ENCODE measurements around the gene TCL1B. TPM values are rescaled to one million over a fixed set of nuclear protein-coding genes. Genes with fewer than 3 reads are reported as not detected.
"Not testable (repeated sequence)": the region's sequence is repeated elsewhere in the genome, so short reads cannot be mapped to it uniquely, and the experiment has no call there.

Gene TCL1B
- polyA plus RNA-seq, 3 donors = 0.30 to 0.42 (median 0.36) TPM

DNA sequence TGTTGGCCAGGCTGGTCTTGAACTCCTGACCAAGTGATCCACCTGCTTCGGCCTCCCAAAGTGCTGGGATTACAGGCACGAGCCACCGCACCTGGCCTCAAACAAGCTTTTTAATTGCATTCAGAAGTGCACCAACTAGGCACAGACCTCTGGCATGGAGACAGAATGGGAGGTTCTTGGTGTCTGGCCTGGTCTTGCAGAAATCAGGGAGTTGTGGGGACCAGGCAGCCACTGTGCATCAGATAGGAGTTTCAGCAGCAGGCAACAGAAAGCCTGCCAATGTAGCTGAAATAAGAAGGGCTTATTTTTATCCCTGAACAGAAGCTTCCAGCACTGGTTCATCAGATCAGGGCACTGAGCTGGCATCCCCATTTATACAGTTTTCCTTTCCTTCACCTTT is 22.2 kb upstream of the TCL1B start:
- DNase-seq (ENCODE audit: extremely low read depth in 1 of 11, low read depth in 9 of 11, low spot score in 4 of 11) = no peak

DNA sequence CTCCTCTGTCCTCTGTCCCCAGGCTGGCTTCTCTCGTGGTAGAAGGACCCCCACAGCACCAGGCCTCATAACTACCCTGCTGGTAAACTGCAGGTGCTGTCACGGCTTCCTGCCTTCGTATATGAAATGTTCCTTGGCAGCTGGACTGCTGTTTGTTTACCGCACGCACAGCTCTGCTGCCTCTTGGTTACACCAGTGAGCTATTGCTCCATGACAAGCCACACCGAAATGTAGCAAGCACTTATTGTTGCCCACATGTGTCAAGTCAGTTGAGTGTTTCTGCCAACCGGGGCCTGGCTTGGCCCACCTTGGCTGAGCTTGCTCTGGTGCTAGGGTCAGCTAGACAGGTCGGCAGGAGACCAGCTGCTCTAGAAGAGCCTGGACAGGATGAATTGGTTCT is 21.7 kb upstream of the TCL1B start:
- DNase-seq (ENCODE audit: extremely low read depth in 1 of 11, low read depth in 9 of 11, low spot score in 4 of 11) = no peak

DNA sequence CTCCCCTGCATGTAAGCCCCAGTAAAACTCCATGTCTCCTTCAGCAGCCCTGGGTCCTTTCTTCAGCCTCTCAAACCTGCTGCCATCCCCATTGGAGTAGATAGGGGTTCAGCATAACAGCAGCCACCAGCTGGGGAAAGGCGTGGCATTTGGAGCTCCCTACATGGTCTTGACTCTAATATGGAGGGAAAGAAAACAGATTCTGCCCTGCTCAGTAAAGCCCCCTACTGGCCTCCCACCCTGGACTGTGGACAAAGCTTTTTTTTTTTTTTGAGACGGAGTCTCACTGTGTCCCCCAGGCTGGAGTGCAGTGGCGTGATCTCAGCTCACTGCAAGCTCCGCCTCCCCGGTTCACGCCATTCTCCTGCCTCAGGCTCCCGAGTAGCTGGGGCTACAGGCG is 20.7 kb upstream of the TCL1B start:
- not testable (repeated sequence) for DNase-seq (ENCODE audit: extremely low read depth in 1 of 11, low read depth in 9 of 11, low spot score in 4 of 11)

DNA sequence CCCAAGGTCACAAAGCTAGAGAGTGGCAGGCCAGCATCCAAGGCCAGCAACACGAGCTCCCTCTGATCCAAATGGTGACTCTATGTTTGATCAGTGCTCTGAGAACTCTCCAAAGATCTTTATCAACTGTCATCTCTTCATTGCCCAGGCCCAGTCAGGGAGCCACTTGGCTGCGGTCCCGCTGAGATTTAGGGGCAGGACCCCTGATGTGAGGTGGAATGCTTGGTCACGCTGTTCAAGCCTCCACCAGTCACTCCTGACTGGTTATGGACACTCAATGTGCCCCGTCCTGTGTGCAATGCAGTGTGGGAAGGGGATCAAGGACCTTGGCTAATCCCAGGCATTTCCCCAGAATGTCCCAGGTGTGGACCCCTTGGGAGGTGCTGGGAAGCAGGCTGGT is 19.8 kb upstream of the TCL1B start:
- no peak for DNase-seq (ENCODE audit: extremely low read depth in 1 of 11, low read depth in 9 of 11, low spot score in 4 of 11)

DNA sequence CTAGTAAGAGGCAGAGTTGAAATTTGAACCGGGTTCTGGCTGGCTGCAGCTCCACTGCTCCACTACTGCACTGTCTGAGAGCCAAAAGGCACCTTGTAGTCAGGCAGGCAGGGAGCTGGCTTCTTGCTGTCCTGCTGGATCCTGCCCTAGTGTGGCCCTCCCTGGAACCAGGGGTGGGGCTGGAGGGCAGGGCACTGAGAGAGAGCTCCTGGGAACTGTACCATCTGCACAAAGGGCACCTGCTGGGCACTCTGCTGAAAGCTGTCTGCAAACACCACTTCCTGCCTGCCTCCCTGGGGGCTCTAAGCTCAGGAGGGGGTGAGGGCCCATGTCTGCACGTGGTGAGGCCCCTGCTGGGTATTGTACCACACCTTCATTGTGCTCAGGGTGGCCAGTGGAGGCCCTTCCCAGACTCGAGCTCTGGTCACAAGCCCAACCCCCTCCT is 19.0 kb upstream of the TCL1B start:
- no peak for DNase-seq (ENCODE audit: extremely low read depth in 1 of 11, low read depth in 9 of 11, low spot score in 4 of 11)

DNA sequence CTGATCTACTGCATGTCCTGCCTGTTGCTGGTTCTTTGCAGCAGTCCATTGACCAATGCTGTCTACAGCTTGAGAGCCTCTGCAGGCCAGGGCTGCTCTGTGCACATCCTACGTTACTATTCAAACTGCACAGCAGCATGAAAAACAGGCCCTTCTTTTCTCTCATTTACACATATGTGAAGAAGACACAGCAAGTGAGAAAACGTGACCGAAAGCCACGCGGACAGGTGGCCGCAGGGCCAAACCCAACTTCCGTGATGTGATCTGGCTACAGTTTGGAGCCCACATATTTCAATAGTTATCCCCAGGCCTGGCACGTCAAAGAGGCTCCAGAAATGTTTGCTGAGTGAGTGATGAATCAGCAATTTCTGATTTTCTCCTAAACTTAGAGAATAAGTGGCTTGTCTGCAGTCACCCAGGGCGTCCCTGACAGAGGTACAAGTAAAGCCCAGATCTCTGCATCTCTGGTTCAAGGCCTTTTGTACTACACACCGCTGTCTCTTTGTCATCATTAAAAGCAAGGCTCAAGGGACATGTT is 17.9 kb upstream of the TCL1B start:
- DNase-seq (ENCODE audit: extremely low read depth in 1 of 11, low read depth in 9 of 11, low spot score in 4 of 11) = no peak

DNA sequence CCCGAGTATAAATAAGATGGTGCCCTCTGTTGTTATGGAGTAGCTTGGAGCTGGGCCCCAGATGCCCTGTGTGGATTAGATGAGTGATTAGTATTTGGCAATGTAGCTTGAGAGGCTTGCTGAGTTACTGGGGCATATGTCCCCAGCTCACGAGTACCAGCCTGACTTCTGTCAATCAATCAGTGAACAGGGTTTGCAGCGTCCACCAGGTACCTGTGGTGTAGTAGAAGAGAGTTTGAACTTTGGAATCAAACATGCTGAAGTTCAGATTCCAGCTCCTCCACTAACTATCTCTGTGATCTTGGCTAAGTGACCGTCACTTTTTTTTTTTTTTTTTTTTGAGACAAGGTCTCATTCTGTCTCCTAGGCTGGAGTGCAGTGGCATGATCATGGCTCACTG is 11.6 kb upstream of the TCL1B start:
- no peak for DNase-seq (ENCODE audit: extremely low read depth in 1 of 11, low read depth in 9 of 11, low spot score in 4 of 11)

DNA sequence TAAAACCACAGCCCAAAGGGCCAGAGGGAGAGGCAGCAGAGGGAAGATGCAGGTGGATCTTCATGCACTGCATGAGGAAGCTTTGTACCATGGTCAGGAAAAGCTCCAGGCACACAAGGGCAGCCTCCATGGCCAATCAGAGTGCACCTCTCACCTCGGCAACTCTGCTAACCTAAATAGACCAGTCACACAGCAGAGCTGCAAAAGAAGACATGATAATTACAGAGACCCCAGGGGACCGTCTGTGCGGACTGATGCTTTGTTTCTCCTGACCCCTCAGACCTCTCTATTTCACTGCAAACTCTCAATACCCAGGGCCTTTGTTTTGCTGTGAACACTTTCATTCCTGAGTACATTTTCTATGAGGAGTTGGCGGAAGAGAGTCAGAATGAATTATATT is 10.7 kb upstream of the TCL1B start:
- DNase-seq (ENCODE audit: extremely low read depth in 1 of 11, low read depth in 9 of 11, low spot score in 4 of 11) = no peak

DNA sequence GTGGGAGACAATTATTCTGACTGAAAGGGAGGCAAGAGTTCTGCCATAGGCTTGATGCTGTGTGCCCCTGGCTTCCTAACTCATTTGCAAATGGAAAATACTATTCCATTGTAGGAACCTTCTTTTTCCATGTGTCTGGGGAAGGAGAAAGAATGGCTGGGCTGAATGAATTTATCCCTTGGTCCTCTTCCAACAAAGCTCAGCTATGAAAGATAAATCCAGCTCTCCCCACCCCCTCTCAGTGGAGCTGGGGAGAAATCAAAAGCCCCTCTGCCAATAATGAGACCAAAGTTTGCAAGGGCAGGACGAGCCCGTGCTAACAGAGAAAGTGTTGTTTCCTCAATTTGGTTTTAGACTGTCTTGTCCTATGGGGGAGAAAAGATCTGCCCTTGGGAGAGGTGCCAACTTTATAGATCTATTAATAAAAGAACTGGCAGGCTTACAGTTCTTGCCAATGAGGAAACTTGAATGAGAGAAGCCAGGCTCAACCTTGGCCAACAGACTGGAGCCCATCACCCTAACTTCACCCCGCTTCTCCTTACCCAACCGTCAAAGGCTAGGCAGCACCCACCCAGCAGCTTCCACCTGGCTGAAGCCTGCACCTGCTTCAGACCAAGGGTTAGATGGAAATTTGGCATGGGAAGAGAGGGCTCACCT is 8.9 kb upstream of the TCL1B start:
- DNase-seq (ENCODE audit: extremely low read depth in 1 of 11, low read depth in 9 of 11, low spot score in 4 of 11) = no peak

DNA sequence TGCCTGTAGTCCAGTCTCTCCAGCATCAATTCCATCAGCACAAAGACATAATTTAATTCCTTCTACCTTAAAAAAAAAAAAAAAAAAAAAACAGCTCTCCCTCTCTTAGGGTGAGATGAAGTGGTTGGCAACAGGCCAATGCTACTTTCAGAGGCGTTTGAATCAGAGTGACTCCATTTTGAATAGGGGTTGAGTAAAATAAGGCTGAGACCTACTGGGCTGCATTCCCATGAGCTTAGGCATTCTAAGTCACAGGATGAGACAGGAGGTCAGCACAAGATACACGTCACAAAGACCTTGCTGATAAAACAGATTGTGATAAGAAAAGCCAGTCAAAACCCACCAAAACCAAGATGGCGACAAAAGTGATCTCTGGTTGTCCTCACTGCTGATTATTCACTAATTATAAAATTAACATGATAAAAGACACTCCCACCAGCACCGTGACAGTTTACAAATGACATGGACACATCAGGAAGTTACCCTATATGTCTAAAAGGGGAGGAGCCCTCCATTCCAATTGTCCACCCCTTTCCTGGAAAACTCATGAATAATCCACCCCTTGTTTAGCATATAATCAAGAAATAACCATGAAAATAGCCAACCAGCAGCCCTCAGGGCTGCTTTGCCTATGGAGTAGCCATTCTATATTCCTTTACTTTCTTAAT is 6.9 kb upstream of the TCL1B start:
- DNase-seq (ENCODE audit: extremely low read depth in 1 of 11, low read depth in 9 of 11, low spot score in 4 of 11) = no peak

DNA sequence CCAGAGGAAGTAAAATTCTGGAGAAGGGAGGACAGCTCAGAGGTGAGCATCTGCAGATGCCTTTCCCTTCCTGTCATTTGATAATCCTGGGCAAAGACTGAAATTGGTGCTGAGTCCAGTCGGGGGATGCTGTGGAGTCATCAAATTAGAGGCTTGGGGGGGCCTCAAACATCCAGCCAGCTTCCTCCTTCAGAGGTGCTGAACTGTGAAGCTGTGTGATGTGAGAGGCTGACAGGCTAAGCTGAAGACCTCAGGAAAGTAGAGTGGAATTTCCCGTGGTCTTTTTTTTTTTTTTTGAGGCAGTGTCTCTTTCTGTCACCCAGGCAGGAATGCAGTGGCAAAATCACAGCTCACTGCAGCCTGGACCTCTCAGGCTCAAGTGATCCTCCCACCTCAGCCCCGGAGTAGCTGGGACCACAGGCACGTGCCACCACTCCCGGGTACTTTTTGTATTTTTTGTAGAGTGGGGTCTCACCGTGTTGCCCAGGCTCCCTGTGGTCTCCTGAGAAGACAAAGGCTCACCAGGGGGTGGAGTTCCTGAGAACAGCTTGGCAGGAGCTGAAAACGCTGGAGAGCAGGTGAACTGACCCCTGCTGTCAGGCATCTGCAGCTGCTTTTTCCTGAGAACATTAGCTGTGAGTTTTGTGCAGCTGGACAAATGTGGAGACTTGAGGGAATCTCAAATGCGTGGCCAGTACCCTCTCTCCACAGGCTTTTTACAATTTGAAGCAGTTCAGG is 6.1 kb upstream of the TCL1B start:
- peak in 1 of 11 donors; percentile 23 for DNase-seq (ENCODE audit: extremely low read depth in 1 of 11, low read depth in 9 of 11, low spot score in 4 of 11)

DNA sequence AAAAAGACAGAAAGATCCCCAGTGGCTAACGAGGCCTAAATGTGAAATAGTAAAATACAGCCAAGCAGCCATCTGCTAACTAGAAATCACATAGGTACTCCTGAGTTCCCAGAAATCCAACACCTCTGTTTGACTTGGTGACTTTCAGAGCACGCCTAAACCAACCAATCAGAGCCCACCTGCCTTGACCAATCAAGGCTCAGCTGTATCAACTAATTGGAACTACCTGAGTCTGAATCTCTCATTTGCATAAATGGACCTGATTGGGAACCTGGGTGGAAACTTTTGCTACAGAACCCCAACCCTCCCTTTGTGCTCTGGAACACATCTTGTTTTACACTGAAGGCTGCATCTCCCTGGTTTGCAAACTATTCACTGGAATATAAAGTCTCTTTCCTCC is 5.1 kb upstream of the TCL1B start:
- DNase-seq (ENCODE audit: extremely low read depth in 1 of 11, low read depth in 9 of 11, low spot score in 4 of 11) = no peak

DNA sequence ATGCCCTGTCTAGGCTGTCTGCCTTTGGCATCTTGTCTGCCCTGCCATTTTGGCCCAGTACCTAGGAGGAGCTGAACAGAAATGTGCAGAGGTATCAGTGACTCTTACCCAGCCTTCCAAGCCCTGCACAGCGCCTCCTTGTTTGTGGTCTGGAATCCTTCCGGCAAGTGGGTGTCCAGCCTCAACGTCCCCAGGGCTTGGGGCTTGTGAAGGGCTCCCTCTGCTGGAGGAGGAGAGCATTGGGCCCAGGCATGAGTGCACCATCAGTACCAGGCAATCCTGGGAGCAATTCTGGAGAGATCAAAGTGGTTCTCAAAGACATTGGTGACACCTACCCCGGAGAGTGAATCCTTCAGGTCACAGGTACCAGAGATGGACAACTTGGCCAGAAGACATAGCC is 2.4 kb upstream of the TCL1B start:
- DNase-seq (ENCODE audit: extremely low read depth in 1 of 11, low read depth in 9 of 11, low spot score in 4 of 11) = no peak

DNA sequence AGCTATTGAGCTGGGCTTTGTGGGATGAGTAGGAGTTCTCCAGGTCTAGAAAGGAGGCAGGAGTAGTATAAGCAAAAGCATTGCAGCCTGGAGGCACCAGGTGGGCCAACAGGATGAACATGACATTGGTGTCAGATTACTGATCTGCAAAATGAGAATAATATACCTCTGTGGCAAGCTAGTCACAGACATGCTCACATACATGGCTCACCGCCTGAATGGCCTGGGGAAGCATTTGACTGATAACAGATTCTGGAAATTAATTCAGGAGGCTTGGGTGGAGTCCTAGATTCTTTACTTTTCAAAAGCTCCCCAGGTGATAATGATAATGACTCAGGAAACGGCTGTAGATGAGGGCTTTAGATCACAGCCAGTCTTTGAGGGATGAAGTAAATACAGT is 709 bp downstream of the TCL1B start:
- no peak for DNase-seq (ENCODE audit: extremely low read depth in 1 of 11, low read depth in 9 of 11, low spot score in 4 of 11)

DNA sequence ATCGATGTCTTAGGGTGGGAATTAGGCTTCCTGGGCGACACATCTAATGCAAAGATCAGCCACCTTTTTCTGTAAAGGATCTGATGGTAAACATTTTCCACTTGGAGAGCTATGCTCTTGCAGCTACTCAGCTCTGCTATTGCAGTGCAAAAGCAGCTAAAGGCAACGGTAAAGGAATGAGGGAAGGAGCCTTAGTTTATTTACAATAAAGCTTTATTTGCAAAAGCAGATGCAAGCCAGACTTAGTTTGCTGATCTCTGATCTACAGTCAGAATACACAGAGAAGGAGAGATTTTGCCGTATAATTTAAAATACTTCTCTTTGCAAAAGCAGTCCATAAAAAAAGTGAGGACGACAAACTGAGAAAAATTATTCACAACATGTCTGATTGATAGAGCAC is 3.2 kb downstream of the TCL1B start:
- no peak for DNase-seq (ENCODE audit: extremely low read depth in 1 of 11, low read depth in 9 of 11, low spot score in 4 of 11)

DNA sequence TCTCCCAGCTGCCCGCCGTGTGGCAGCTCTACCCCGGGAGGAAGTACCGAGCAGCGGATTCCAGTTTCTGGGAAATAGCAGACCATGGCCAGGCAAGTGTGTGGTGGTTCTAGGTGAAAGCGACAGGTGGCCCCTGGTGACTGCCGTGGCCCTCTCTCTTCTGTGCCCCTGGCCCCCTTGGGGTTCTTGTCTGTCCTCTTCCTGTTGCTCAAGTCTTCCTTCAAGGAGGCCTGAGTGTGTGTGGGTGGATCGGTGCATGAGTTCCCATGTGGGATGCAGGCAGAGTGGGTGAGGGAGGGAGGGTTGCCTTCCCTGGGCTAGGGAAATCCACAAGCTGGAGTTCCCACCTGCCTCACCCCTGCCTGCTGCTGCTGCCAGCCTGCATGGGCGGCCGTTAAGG is 4.6 kb downstream of the TCL1B start:
- DNase-seq (ENCODE audit: extremely low read depth in 1 of 11, low read depth in 9 of 11, low spot score in 4 of 11) = no peak

DNA sequence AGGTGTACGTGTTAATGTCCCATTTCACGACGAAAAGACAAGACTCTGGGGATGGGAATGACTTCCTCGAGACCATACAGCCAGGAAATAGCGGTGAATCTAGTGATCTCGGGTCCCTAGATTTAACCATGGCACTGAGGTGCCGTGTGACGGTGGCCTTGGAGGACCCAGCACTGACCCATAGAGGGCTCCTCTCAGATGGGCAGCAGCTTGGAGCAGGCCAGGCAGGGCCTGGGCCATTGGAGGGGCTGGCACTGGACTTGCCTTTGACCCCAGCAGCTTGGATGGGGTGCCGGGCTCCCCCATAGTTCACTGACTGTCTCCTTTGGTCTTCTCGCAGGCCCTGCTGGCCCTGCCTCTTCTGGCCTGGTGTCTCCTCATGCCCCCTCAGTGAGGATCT is 5.4 kb downstream of the TCL1B start:
- no peak for DNase-seq (ENCODE audit: extremely low read depth in 1 of 11, low read depth in 9 of 11, low spot score in 4 of 11)

DNA sequence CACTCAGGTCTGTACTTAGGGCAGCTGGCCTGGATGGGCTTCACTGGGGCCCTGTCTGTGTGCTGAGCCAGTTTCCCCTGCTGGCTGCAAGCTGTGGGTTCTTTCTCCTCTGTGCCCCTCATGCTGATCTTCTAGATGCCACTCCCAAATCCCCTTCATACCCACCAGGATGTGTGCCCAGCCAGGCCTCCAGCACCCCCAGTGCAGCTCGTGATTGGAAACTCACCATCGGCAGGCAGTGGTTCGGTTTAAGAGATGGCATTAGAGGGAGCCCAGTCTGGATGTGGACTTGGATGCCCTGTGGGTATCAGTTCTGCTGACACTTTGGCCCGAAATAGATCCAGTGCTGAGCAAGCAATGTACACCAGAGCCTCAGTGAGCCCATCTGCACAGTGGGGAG is 5.9 kb downstream of the TCL1B start:
- DNase-seq (ENCODE audit: extremely low read depth in 1 of 11, low read depth in 9 of 11, low spot score in 4 of 11) = no peak

DNA sequence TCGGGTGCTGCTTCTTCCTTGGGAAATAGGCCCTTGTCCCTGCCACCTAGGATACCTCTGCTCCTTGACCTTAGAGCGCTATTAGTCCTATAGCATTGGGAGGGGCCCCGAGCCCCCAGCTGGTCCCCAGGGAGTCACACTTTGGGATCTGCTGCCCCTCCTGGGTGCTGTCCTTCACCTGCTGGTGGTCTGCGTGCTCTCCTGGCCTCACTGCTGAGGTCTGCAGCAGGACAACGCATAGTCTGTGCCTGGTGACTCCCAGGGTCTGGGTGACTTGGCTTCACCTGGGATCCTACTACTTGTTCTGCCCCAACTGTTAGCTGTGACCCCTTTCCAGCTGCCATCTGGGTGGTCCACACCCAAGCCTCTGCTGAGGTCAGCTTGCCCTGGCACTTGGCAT is 8.8 kb downstream of the TCL1B start:
- DNase-seq (ENCODE audit: extremely low read depth in 1 of 11, low read depth in 9 of 11, low spot score in 4 of 11) = no peak

DNA sequence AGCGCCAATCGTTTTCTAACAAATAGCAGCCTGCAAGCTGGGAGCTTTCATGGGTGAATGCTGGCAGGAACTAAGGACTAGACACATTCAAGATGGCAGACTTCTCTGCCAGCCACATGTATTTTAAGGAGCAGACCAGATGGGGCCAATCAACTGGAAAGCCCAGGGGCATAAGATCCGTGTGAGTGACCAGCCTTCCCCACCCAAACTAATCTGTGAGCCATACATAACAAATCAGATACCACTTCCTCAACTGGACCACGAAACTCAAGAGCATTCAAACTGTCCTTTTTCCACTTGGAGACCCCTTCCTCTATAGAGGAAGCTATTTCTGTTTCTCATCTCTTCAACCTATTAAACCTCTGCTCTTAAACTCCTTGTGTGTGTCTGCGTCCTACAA is 9.7 kb downstream of the TCL1B start:
- DNase-seq (ENCODE audit: extremely low read depth in 1 of 11, low read depth in 9 of 11, low spot score in 4 of 11) = no peak
